Measurements from ENCODE around the gene MNT.
A peak's percentile ranks its signal among the peaks of the same experiment; 100 is the strongest.

The MNT gene

DNA sequence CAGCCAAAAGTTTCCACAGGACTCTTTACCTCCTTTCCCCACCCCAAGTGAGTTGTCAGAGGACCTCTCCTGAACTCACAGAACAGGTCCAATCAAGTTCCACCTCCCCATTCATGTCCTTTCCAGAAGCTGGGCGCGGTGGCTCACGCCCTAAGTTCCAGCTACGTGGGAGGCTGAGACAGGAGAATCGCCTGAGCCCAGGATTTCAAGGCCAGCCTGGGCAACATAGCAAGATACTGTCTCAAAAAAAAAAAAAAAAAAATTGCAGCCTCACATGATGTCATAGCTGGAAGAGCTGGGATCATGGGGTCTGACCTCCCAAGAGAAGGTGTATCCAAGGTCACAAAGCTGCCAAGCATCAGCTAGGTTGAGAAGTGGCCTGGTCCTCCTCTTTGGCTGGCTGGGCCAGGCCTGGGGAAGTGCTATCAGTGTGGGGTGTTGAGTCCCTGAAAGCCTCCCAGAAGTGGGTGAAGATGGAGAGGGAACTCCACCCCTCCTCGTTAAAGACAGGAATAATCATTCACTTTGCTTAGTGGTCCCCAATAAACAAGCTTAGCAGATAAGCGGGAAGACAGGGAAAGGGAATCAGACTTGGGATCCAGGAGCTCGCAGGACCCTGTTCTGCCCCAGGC, 5.5 kb upstream of the MNT start:
- no peak overlapping the region for H3K4me3 ChIP-seq (ENCODE audit: low read depth, low read length)
- no peak for DNase-seq (ENCODE audit: low read depth)
- TF ChIP-seq, protein P1, sequence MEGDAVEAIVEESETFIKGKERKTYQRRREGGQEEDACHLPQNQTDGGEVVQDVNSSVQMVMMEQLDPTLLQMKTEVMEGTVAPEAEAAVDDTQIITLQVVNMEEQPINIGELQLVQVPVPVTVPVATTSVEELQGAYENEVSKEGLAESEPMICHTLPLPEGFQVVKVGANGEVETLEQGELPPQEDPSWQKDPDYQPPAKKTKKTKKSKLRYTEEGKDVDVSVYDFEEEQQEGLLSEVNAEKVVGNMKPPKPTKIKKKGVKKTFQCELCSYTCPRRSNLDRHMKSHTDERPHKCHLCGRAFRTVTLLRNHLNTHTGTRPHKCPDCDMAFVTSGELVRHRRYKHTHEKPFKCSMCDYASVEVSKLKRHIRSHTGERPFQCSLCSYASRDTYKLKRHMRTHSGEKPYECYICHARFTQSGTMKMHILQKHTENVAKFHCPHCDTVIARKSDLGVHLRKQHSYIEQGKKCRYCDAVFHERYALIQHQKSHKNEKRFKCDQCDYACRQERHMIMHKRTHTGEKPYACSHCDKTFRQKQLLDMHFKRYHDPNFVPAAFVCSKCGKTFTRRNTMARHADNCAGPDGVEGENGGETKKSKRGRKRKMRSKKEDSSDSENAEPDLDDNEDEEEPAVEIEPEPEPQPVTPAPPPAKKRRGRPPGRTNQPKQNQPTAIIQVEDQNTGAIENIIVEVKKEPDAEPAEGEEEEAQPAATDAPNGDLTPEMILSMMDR (conservative IDR thresholded peaks at IDR 0.05; ENCODE audit: low read depth, low read length) = no peak

DNA sequence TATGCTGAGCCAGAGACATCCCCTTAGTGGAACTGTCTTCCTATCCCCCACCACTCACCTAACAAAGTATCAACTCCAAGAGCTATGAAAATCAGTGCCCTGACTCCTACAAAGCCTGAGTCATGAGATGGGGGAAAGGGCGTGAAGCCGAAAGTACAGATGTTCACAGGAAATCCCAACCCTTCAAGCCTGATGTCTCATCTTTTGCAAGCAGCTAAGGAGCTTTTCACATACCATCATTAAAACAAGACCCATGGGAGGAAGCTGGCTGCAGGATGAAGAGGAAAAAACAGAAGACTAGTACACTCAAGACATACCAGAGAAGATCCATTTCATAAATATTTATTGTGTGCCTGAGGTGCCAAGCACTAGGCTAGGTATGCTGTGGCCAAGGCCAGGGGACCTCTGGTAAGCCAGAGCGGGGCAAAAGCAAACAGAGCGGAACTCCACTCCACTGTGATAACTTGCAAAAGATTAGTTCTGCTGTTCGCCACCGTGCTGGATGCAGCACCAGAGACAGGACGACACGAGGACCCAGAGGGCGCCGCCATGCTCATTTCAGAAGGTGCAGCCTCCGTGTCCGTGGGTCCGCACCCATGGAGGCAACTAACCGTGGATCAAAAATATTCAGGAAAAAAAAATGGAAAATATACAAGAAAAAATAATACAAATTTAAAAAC, 4.5 kb upstream of the MNT start:
- DNase-seq (ENCODE audit: low read depth) = peak; percentile 94
- TF ChIP-seq, protein P1 (conservative IDR thresholded peaks at IDR 0.05; ENCODE audit: low read depth, low read length) = no peak
- no peak overlapping the region for H3K4me3 ChIP-seq (ENCODE audit: low read depth, low read length)

DNA sequence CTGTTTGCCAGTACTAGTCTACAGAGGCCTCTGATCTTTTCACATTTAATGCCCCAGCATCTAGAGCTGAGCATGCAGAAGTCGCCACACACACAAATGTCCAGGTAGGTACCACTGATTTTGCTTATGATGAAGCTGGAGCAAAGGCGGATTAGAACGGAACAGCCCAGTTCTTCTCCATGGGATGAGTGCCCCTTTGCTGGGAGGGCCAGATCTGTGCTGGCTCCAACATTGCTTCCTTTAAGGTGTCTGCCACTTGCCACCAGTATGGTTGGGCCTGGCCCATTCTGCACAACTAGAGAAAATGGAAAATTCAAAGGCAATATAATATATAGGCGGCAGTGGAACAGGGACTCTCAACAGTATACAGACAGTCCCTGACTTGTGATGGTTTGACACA, 2.2 kb upstream of the MNT start:
- DNase-seq (ENCODE audit: low read depth) = no peak
- TF ChIP-seq, protein P1 (conservative IDR thresholded peaks at IDR 0.05; ENCODE audit: low read depth, low read length) = no peak
- H3K4me3 ChIP-seq (ENCODE audit: low read depth, low read length) = no peak overlapping the region

DNA sequence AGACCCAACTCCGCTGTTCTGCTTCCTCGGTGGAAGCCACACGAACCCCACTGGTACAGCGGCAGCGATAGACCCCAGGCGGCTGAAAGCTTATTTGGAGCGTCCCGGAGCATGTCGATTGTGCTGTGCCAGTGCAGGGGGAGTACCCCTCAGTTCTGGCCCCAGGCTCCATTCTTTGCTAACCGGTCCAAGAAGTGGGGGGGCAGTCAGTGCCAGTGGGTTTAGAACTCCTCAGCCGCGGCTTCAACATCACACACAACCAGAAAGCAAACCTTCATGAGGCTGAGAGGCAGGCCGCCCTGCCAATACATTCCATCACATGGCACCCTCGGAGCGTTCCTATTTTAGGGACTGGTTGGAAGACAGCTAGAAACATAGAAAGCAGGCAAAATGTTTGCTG, 1.7 kb upstream of the MNT start:
- TF ChIP-seq, protein P1 (conservative IDR thresholded peaks at IDR 0.05; ENCODE audit: low read depth, low read length) = no peak
- DNase-seq (ENCODE audit: low read depth) = no peak
- peak overlapping the region; percentile 68 for H3K4me3 ChIP-seq (ENCODE audit: low read depth, low read length)

- DNase-seq (ENCODE audit: low read depth) = peak; percentile 100
- peak overlapping the region; percentile 68 for H3K4me3 ChIP-seq (ENCODE audit: low read depth, low read length)
- TF ChIP-seq, protein P1 (conservative IDR thresholded peaks at IDR 0.05; ENCODE audit: low read depth, low read length) = no peak
Measured at GRCh38 chr17:2401426-2402221, 764 bp upstream of the MNT start.

- H3K4me3 ChIP-seq (ENCODE audit: low read depth, low read length) = peak overlapping the region; percentile 99
- DNase-seq (ENCODE audit: low read depth) = peak; percentile 66
- TF ChIP-seq, protein P1 (conservative IDR thresholded peaks at IDR 0.05; ENCODE audit: low read depth, low read length) = no peak
Measured at GRCh38 chr17:2400474-2400866, 390 bp downstream of the MNT start.

All from choroid plexus epithelial cell (primary cell).